OCI-M1 (cell line): ENCODE data around the gene TBC1D10B.
"Not testable (repeated sequence)": the region's sequence is repeated elsewhere in the genome, so short reads cannot be mapped to it uniquely, and the experiment has no call there.

Experiments used
- DNase-seq: peaks from one replicate; lab custom pipeline; 2025; lab: John Stamatoyannopoulos, UW

The TBC1D10B gene

GRCh38 chr16:30397776-30398660 lies 27.7 kb upstream of the TBC1D10B start:
- no peak for DNase-seq

GRCh38 chr16:30397056-30397455 lies 26.8 kb upstream of the TBC1D10B start:
- peak; percentile 49 for DNase-seq

- not testable (repeated sequence) for DNase-seq
Measured at GRCh38 chr16:30396627-30397026, 26.3 kb upstream of the TBC1D10B start.

- peak; percentile 72 for DNase-seq
Measured at GRCh38 chr16:30395992-30396585, 25.8 kb upstream of the TBC1D10B start.

- DNase-seq, result peak; percentile 97
Measured at GRCh38 chr16:30395155-30395991, 25.1 kb upstream of the TBC1D10B start, which contains the start of gene ZNF48. TSS of gene ZNF48 (plus strand) at chr16:30395420. CDS start at chr16:30395795, 375 bp downstream.

- peak; percentile 72 for DNase-seq
Measured at GRCh38 chr16:30394592-30395154, 24.4 kb upstream of the TBC1D10B start.

- no peak for DNase-seq
Measured at GRCh38 chr16:30383521-30383920, 13.2 kb upstream of the TBC1D10B start.

GRCh38 chr16:30382111-30382881 lies 12.0 kb upstream of the TBC1D10B start, which contains the start of gene SEPTIN1:
TSS of gene SEPTIN1 (minus strand) at chr16:30382561. CDS start at chr16:30382542, 19 bp downstream.
- no peak for DNase-seq

GRCh38 chr16:30381291-30382041 lies 11.2 kb upstream of the TBC1D10B start:
- DNase-seq, result peak; percentile 29

- DNase-seq, result no peak
Measured at GRCh38 chr16:30380803-30381208, 10.5 kb upstream of the TBC1D10B start.

GRCh38 chr16:30380072-30380802 lies 9.9 kb upstream of the TBC1D10B start:
- DNase-seq, result no peak

GRCh38 chr16:30379158-30379783 lies 9.0 kb upstream of the TBC1D10B start:
- DNase-seq, result no peak

GRCh38 chr16:30378236-30379157 lies 8.2 kb upstream of the TBC1D10B start:
- peak; percentile 99 for DNase-seq

GRCh38 chr16:30377812-30378235 lies 7.5 kb upstream of the TBC1D10B start:
- peak; percentile 96 for DNase-seq

GRCh38 chr16:30377050-30377811 lies 6.9 kb upstream of the TBC1D10B start:
- DNase-seq, result no peak

GRCh38 chr16:30376461-30376902 lies 6.2 kb upstream of the TBC1D10B start:
- DNase-seq, result no peak

GRCh38 chr16:30375864-30376263 lies 5.6 kb upstream of the TBC1D10B start:
- no peak for DNase-seq
